ENCODE data around the gene TMTC2. TPM values are rescaled to one million over a fixed set of nuclear protein-coding genes. Genes with fewer than 3 reads are reported as not detected.

The TMTC2 gene
- total RNA-seq, 1 donor from 2014 or later = 3.6 TPM

GRCh38 chr12:82970614-82971013, 283.9 kb downstream of the TMTC2 start:
- Mint-ChIP-seq H3K36me3 (ENCODE audit: low read depth, unreplicated experiment) (no peaks in the 10 kb centered on the region), H3K27ac (ENCODE audit: unreplicated experiment) (no peak overlapping the region), H3K9me3 (ENCODE audit: unreplicated experiment) (no peaks in the 10 kb centered on the region), H3K4me1 (ENCODE audit: unreplicated experiment) (peaks cover 3% of the 10 kb centered on the region), H3K4me3 (ENCODE audit: unreplicated experiment) (no peak overlapping the region), H3K27me3 (ENCODE audit: unreplicated experiment) (no peaks in the 10 kb centered on the region)
- no peak for DNase-seq (ENCODE audit: low spot score)
- TF ChIP-seq CTCF (IDR thresholded peaks at IDR 0.05; ENCODE audit: unreplicated experiment) = no peak

- Mint-ChIP-seq H3K4me1 (ENCODE audit: unreplicated experiment) (no peaks in the 10 kb centered on the region), H3K4me3 (ENCODE audit: unreplicated experiment) (no peak overlapping the region), H3K36me3 (ENCODE audit: low read depth, unreplicated experiment) (no peaks in the 10 kb centered on the region), H3K27ac (ENCODE audit: unreplicated experiment) (no peak overlapping the region), H3K9me3 (ENCODE audit: unreplicated experiment) (no peaks in the 10 kb centered on the region), H3K27me3 (ENCODE audit: unreplicated experiment) (no peaks in the 10 kb centered on the region)
- no peak for TF ChIP-seq CTCF (IDR thresholded peaks at IDR 0.05; ENCODE audit: unreplicated experiment)
- no peak for DNase-seq (ENCODE audit: low spot score)
Measured at GRCh38 chr12:82971584-82971983, 284.9 kb downstream of the TMTC2 start.

- DNase-seq (ENCODE audit: low spot score) = no peak
- Mint-ChIP-seq H3K36me3 (ENCODE audit: low read depth, unreplicated experiment) (no peaks in the 10 kb centered on the region), H3K9me3 (ENCODE audit: unreplicated experiment) (no peaks in the 10 kb centered on the region), H3K27me3 (ENCODE audit: unreplicated experiment) (no peaks in the 10 kb centered on the region), H3K27ac (ENCODE audit: unreplicated experiment) (no peak overlapping the region), H3K4me3 (ENCODE audit: unreplicated experiment) (no peak overlapping the region), H3K4me1 (ENCODE audit: unreplicated experiment) (no peaks in the 10 kb centered on the region)
- no peak for TF ChIP-seq CTCF (IDR thresholded peaks at IDR 0.05; ENCODE audit: unreplicated experiment)
Measured at GRCh38 chr12:82972624-82973023, 285.9 kb downstream of the TMTC2 start.

GRCh38 chr12:82973592-82973991, 286.9 kb downstream of the TMTC2 start:
- Mint-ChIP-seq H3K4me3 (ENCODE audit: unreplicated experiment) (no peak overlapping the region), H3K27ac (ENCODE audit: unreplicated experiment) (no peak overlapping the region), H3K36me3 (ENCODE audit: low read depth, unreplicated experiment) (no peaks in the 10 kb centered on the region), H3K9me3 (ENCODE audit: unreplicated experiment) (no peaks in the 10 kb centered on the region), H3K27me3 (ENCODE audit: unreplicated experiment) (no peaks in the 10 kb centered on the region), H3K4me1 (ENCODE audit: unreplicated experiment) (no peaks in the 10 kb centered on the region)
- DNase-seq (ENCODE audit: low spot score) = no peak
- no peak for TF ChIP-seq CTCF (IDR thresholded peaks at IDR 0.05; ENCODE audit: unreplicated experiment)

- DNase-seq (ENCODE audit: low spot score) = no peak
- TF ChIP-seq CTCF (IDR thresholded peaks at IDR 0.05; ENCODE audit: unreplicated experiment) = no peak
Measured at GRCh38 chr12:82981150-82981549, 294.4 kb downstream of the TMTC2 start.

More at GRCh38 chr12:82981150-82981549, 294.4 kb downstream of the TMTC2 start:
- no peak overlapping the region for H3K27ac Mint-ChIP-seq (ENCODE audit: unreplicated experiment)
- no peaks in the 10 kb centered on the region for H3K4me1 Mint-ChIP-seq (ENCODE audit: unreplicated experiment)
- H3K27me3 Mint-ChIP-seq (ENCODE audit: unreplicated experiment) = peaks cover 2% of the 10 kb centered on the region
- no peak overlapping the region for H3K4me3 Mint-ChIP-seq (ENCODE audit: unreplicated experiment)
- H3K9me3 Mint-ChIP-seq (ENCODE audit: unreplicated experiment) = no peaks in the 10 kb centered on the region
- no peaks in the 10 kb centered on the region for H3K36me3 Mint-ChIP-seq (ENCODE audit: low read depth, unreplicated experiment)
